A549 (cell line): ENCODE results near the gene MRAS. TPM values are rescaled to one million over a fixed set of nuclear protein-coding genes. Genes with fewer than 3 reads are reported as not detected.

ENCODE experiments used
- ATAC-seq, 2 experiments: fragments of 200-7000 bp in 1 of 2; fragments of >200 bp in 1 of 2; cut with Nextera tagmentation in 1 of 2; cut with Tn5 transposase in 1 of 2; 3 replicates each; pipeline versions ENCODE4 v1.8.0 to v1.9.1; 2018 to 2020; ENCODE audit warnings: mild to moderate bottlenecking in 1 of 2, moderate library complexity in 1 of 2
- CTCF ChIA-PET: fragments of 300-600 bp; sonication (Branson Sonifier 250); formaldehyde crosslinking; extraction: SDS; loops from one replicate; lab custom pipeline; 2021; ENCODE audit warnings: antibody characterized with exemption, inconsistent platforms; lab: Yijun Ruan, JAX
- POLR2A ChIA-PET: fragments of 350-600 bp; formaldehyde crosslinking; extraction: SDS; loops from one replicate; lab custom pipeline; 2021; ENCODE audit warnings: antibody characterized with exemption, inconsistent platforms; lab: Yijun Ruan, JAX
- DNase-seq, 2 experiments: peaks; one replicate each; pipeline versions ENCODE4 v3.0.0 to v3.0.0-alpha.2; 2011 to 2016; ENCODE audit warnings: low read depth in 1 of 2, low spot score in 1 of 2
- FAIRE-seq: peaks from 2 replicates; lab custom pipeline; 2011; peaks lifted over from hg19 to GRCh38; lab: Jason Lieb, UNC
- H3K27ac ChIP-seq, 2 experiments: fragments of >200 bp; sonication (Bioruptor Twin); formaldehyde crosslinking; 3 replicates each; pipeline ENCODE4 v1.5.1; 2016 to 2017
- H3K4me1 ChIP-seq: fragments of >200 bp; sonication (Bioruptor Twin); formaldehyde crosslinking; 3 replicates; pipeline ENCODE4 v1.6.1; 2016
- H3K4me2 ChIP-seq: fragments of >200 bp; sonication (Bioruptor Twin); formaldehyde crosslinking; 3 replicates; pipeline ENCODE4 v1.6.1; 2016
- H3K4me3 ChIP-seq: fragments of >200 bp; sonication (Bioruptor Twin); formaldehyde crosslinking; 3 replicates; pipeline ENCODE4 v1.5.1; 2016
- H3K9me3 ChIP-seq: fragments of >200 bp; sonication (Bioruptor Twin); formaldehyde crosslinking; 3 replicates; pipeline ENCODE4 v1.6.1; 2016
- CBX2 ChIP-seq: fragments of 200-600 bp; sonication (generic); IDR thresholded peaks from 2 replicates; pipeline ENCODE4 v1.6.1; 2016; ENCODE audit warnings: low read depth, mild to moderate bottlenecking, borderline replicate concordance
- CEBPB ChIP-seq, 2 experiments: fragments of >200 bp in 1 of 2; sonication (Bioruptor Twin) in 1 of 2; formaldehyde crosslinking in 1 of 2; IDR thresholded peaks; 2 replicates each; pipeline ENCODE4 v1.6.1; 2012 to 2016
- CHD2 ChIP-seq: fragments of 150-350 bp; IDR thresholded peaks from 2 replicates; pipeline ENCODE4 v1.6.1; 2014; ENCODE audit warnings: low read length; ENCODE audit not compliant: partially characterized antibody
- CHD4 ChIP-seq: fragments of 200-600 bp; sonication (generic); IDR thresholded peaks from 2 replicates; pipeline ENCODE4 v1.6.1; 2016; ENCODE audit warnings: antibody characterized with exemption, mild to moderate bottlenecking, borderline replicate concordance
- EHMT2 ChIP-seq: fragments of 200-600 bp; sonication (generic); IDR thresholded peaks from 2 replicates; pipeline ENCODE4 v1.6.1; 2016; ENCODE audit warnings: antibody characterized with exemption, low read depth, mild to moderate bottlenecking, moderate library complexity
- ESRRA ChIP-seq: fragments of 150-350 bp; IDR thresholded peaks from 2 replicates; pipeline ENCODE4 v1.6.1; 2014; ENCODE audit warnings: mild to moderate bottlenecking, low read length, borderline replicate concordance
- HES2 ChIP-seq: fragments of >200 bp; sonication (Bioruptor Twin); formaldehyde crosslinking; IDR thresholded peaks from 2 replicates; pipeline ENCODE4 v1.6.1; 2016
- HOXA7 ChIP-seq: fragments of 250-450 bp; sonication (Bioruptor Pico); IDR thresholded peaks from 2 replicates; pipeline ENCODE4 v1.5.0; 2020; ENCODE audit warnings: mild to moderate bottlenecking, moderate library complexity
- HOXB13 ChIP-seq: fragments of 250-450 bp; sonication (Bioruptor Pico); IDR thresholded peaks from 2 replicates; pipeline ENCODE4 v1.5.0; 2020; ENCODE audit warnings: low read depth, mild to moderate bottlenecking, moderate library complexity
- HOXB5 ChIP-seq: fragments of 250-450 bp; sonication (Bioruptor Pico); IDR thresholded peaks from 2 replicates; pipeline ENCODE4 v1.5.0; 2020; ENCODE audit warnings: mild to moderate bottlenecking, moderate library complexity
- JUNB ChIP-seq: fragments of >200 bp; sonication (Bioruptor Twin); formaldehyde crosslinking; IDR thresholded peaks from 2 replicates; pipeline ENCODE4 v1.6.1; 2016
- KDM5A ChIP-seq: fragments of 200-600 bp; sonication (generic); IDR thresholded peaks from 2 replicates; pipeline ENCODE4 v1.6.1; 2016; ENCODE audit warnings: antibody characterized with exemption, mild to moderate bottlenecking
- MAX ChIP-seq: IDR thresholded peaks from 2 replicates; pipeline ENCODE4 v1.6.1; 2012
- NFE2L2 ChIP-seq: fragments of 150-350 bp; conservative IDR thresholded peaks from 2 replicates; pipeline ENCODE4 v1.6.1; 2014; ENCODE audit warnings: low read length
- NPAS2 ChIP-seq: fragments of 250-450 bp; sonication (Bioruptor Pico); IDR thresholded peaks from 2 replicates; pipeline ENCODE4 v1.8.0; 2022; ENCODE audit warnings: mild to moderate bottlenecking, moderate library complexity, borderline replicate concordance
- NR3C1 ChIP-seq: fragments of >200 bp; sonication (Bioruptor Twin); formaldehyde crosslinking; IDR thresholded peaks from 3 replicates; pipeline ENCODE4 v1.6.1; 2017
- PHF8 ChIP-seq: fragments of 200-600 bp; sonication (generic); IDR thresholded peaks from 2 replicates; pipeline ENCODE4 v1.6.1; 2016; ENCODE audit warnings: low read depth, mild to moderate bottlenecking, antibody characterized with exemption, moderate library complexity, borderline replicate concordance
- RARB ChIP-seq: fragments of 250-450 bp; sonication (Bioruptor Pico); IDR thresholded peaks from 2 replicates; pipeline ENCODE4 v1.8.0; 2021; ENCODE audit warnings: mild to moderate bottlenecking, moderate library complexity
- REST ChIP-seq: fragments of 200-600 bp; sonication (generic); IDR thresholded peaks from 2 replicates; pipeline ENCODE4 v1.6.1; 2016; ENCODE audit warnings: antibody characterized with exemption, mild to moderate bottlenecking, moderate library complexity
- RNF2 ChIP-seq: fragments of 200-600 bp; sonication (generic); IDR thresholded peaks from 2 replicates; pipeline ENCODE4 v1.6.1; 2016; ENCODE audit warnings: low read depth, mild to moderate bottlenecking, antibody characterized with exemption, moderate library complexity, borderline replicate concordance
- TFCP2L1 ChIP-seq: fragments of 250-450 bp; sonication (Bioruptor Pico); IDR thresholded peaks from 2 replicates; pipeline ENCODE4 v1.5.0; 2021; ENCODE audit warnings: mild to moderate bottlenecking
- USF2 ChIP-seq: fragments of 450-650 bp; IDR thresholded peaks from 2 replicates; pipeline ENCODE4 v1.6.1; 2014; ENCODE audit warnings: antibody characterized with exemption
- ZC3H11A ChIP-seq: fragments of 450-650 bp; IDR thresholded peaks from 2 replicates; pipeline ENCODE4 v1.6.1; 2014; ENCODE audit warnings: antibody characterized with exemption, mild to moderate bottlenecking
- ZSCAN20 ChIP-seq: fragments of 250-450 bp; sonication (Bioruptor Pico); IDR thresholded peaks from 2 replicates; pipeline ENCODE4 v1.8.0; 2022; ENCODE audit warnings: mild to moderate bottlenecking, moderate library complexity
- WGBS: methylation state at CpG from one replicate; pipeline ENCODE4 v1.1.6; 2017; ENCODE audit errors: missing lambda C conversion rate; 5-methylcytosine and 5-hydroxymethylcytosine counted together
- polyA plus RNA-seq, 4 experiments: library from polyadenylated mRNA; depleted of rRNA in 3 of 4; stranded (reverse); fragments of >200 nt; fragmentation: RNase III in 1 of 4; extraction: RNeasy Plus Mini Kit Qiagen cat#74134 plus additional on column Dnase treatment in 1 of 4; gene quantifications; 2 replicates in 3 of 4; 3 replicates in 1 of 4; pipeline ENCODE4 v1.2.3, GENCODE V29; 2011 to 2017

MRAS gene
- polyA plus RNA-seq, 2 of the 4 experiments (the other 2 are of a cell fraction) = 11.2 to 15.0 TPM

GRCh38 chr3:138300647-138301046 lies 47.7 kb upstream of the MRAS start:
- TF ChIP-seq JUNB = no peak
- no peak for TF ChIP-seq HOXA7
- no peak for TF ChIP-seq KDM5A
- TF ChIP-seq NR3C1 = no peak
- TF ChIP-seq TFCP2L1 (CRISPR knock-in tag) = no peak
- TF ChIP-seq HOXB5 (CRISPR knock-in tag) = no peak
- no peak for TF ChIP-seq CBX2
- no peak for TF ChIP-seq CHD4
- TF ChIP-seq CEBPB (IDR thresholded peaks at IDR 0.05) = no peak
- TF ChIP-seq HOXB13 (CRISPR knock-in tag) = no peak
- no peak for TF ChIP-seq ESRRA
- no peak for TF ChIP-seq HES2
- TF ChIP-seq RARB (CRISPR knock-in tag) = no peak
- TF ChIP-seq EHMT2 = no peak
- no peak for TF ChIP-seq ZC3H11A
- TF ChIP-seq REST = no peak
- ChIA-PET CTCF (no interaction called here), POLR2A (no interaction called here)
- no peaks in the 10 kb centered on the region for H3K4me1 ChIP-seq
- FAIRE-seq (no peak), ATAC-seq (no peak), DNase-seq (no peak)
- no peak overlapping the region for H3K4me2 ChIP-seq
- WGBS = 89% methylated on average over 2 of the region's 2 CpGs
- no peaks in the 10 kb centered on the region for H3K9me3 ChIP-seq
- H3K4me3 ChIP-seq = no peak overlapping the region
- no peak overlapping the region for H3K27ac ChIP-seq

- CTCF ChIA-PET = no interaction called here
- Histone ChIP-seq H3K27ac (no peak overlapping the region), H3K9me3 (no peaks in the 10 kb centered on the region; the same call in 2 of the 3 replicates)
- WGBS = 90% methylated on average over 6 of the region's 6 CpGs
- ATAC-seq = no peak
- POLR2A ChIA-PET = no interaction called here
- no peak for TF ChIP-seq MAX
- no peak for TF ChIP-seq PHF8
- TF ChIP-seq TFCP2L1 (CRISPR knock-in tag) = no peak
- no peak for TF ChIP-seq REST
- TF ChIP-seq NPAS2 (CRISPR knock-in tag) = no peak
- TF ChIP-seq USF2 = no peak
- no peak for TF ChIP-seq HOXB13 (CRISPR knock-in tag)
- no peak for TF ChIP-seq CEBPB (IDR thresholded peaks at IDR 0.05)
- no peak for TF ChIP-seq RNF2
- TF ChIP-seq NR3C1 = no peak
- TF ChIP-seq NFE2L2 = no peak
- TF ChIP-seq CHD2 = no peak
- no peak for TF ChIP-seq ZSCAN20 (CRISPR knock-in tag)
- TF ChIP-seq, all 56 proteins: peak for 0
- no peaks in the 10 kb centered on the region for H3K4me1 ChIP-seq
- H3K4me3 ChIP-seq = no peak overlapping the region
- no peak for DNase-seq
- no peak overlapping the region for H3K4me2 ChIP-seq
- FAIRE-seq = no peak
Observed at GRCh38 chr3:138303474-138303873, 44.9 kb upstream of the MRAS start.
